WTC11 (cell line): ENCODE measurements around the gene FUT6. TPM values are rescaled to one million over a fixed set of nuclear protein-coding genes. Genes with fewer than 3 reads are reported as not detected.

Experiments
- ATAC-seq: fragments of 200-7000 bp; cut with Tn5 transposase; 2 replicates; pipeline ENCODE4 v1.10.0; 2021; ENCODE audit warnings: mild to moderate bottlenecking, moderate library complexity
- CTCF ChIA-PET: fragments of 300-600 bp; sonication (Branson Sonifier 250); formaldehyde crosslinking; loops from one replicate; lab custom pipeline; 2021; ENCODE audit warnings: antibody characterized with exemption; lab: Charles Lee
- POLR2A ChIA-PET: fragments of 350-600 bp; sonication (Branson Sonifier 250); formaldehyde crosslinking; loops from one replicate; lab custom pipeline; 2021; ENCODE audit warnings: antibody characterized with exemption; lab: Charles Lee
- DNase-seq: peaks from one replicate; pipeline ENCODE4 v3.0.0; 2021; ENCODE audit warnings: low spot score
- H3K27ac Mint-ChIP-seq: 2 replicates; pipeline ENCODE4 v1.8.0; 2021; ENCODE audit warnings: mixed read lengths
- H3K27me3 Mint-ChIP-seq: 2 replicates; pipeline ENCODE4 v1.8.0; 2021; ENCODE audit warnings: low read depth, mild to moderate bottlenecking, moderate library complexity, mixed read lengths
- H3K36me3 Mint-ChIP-seq: 2 replicates; pipeline ENCODE4 v1.8.0; 2021; ENCODE audit warnings: mixed read lengths
- H3K4me1 Mint-ChIP-seq: 2 replicates; pipeline ENCODE4 v1.8.0; 2022; ENCODE audit warnings: mixed read lengths
- H3K4me3 Mint-ChIP-seq: 2 replicates; pipeline ENCODE4 v1.8.0; 2021; ENCODE audit warnings: mild to moderate bottlenecking, moderate library complexity, mixed read lengths
- H3K9me3 Mint-ChIP-seq: 2 replicates; pipeline ENCODE4 v1.8.0; 2021; ENCODE audit warnings: mixed read lengths
- CTCF ChIP-seq: fragments of 200-600 bp; IDR thresholded peaks from 2 replicates; pipeline ENCODE4 v1.8.0; 2022; ENCODE audit warnings: antibody characterized with exemption
- EMX1 ChIP-seq: fragments of 250-450 bp; sonication (Bioruptor Pico); IDR thresholded peaks from 2 replicates; pipeline ENCODE4 v1.8.0; 2021; ENCODE audit warnings: mild to moderate bottlenecking
- IRF2 ChIP-seq: sonication (generic); formaldehyde crosslinking; IDR thresholded peaks from 2 replicates; pipeline ENCODE4 v1.8.0; 2022; ENCODE audit warnings: low read depth, missing genetic modification reagents, borderline replicate concordance
- NFATC4 ChIP-seq: fragments of 250-450 bp; sonication (Bioruptor Pico); IDR thresholded peaks from 2 replicates; pipeline ENCODE4 v1.9.0; 2021; ENCODE audit warnings: mild to moderate bottlenecking
- NFE2L1 ChIP-seq: sonication (generic); formaldehyde crosslinking; IDR thresholded peaks from 2 replicates; pipeline ENCODE4 v1.8.1; 2023; ENCODE audit warnings: missing genetic modification reagents
- NFYB ChIP-seq: sonication (generic); formaldehyde crosslinking; conservative IDR thresholded peaks from 2 replicates; pipeline ENCODE4 v1.8.0; 2022; ENCODE audit warnings: low read depth, missing genetic modification reagents
- OVOL2 ChIP-seq: fragments of 250-450 bp; sonication (Bioruptor Pico); IDR thresholded peaks from 2 replicates; pipeline ENCODE4 v1.9.0; 2021; ENCODE audit warnings: mild to moderate bottlenecking, borderline replicate concordance
- RELA ChIP-seq: sonication (generic); formaldehyde crosslinking; IDR thresholded peaks from 2 replicates; pipeline ENCODE4 v1.8.1; 2022; ENCODE audit warnings: missing genetic modification reagents, mild to moderate bottlenecking, borderline replicate concordance
- USF1 ChIP-seq: sonication (generic); formaldehyde crosslinking; IDR thresholded peaks from 2 replicates; pipeline ENCODE4 v1.8.0; 2022; ENCODE audit warnings: mild to moderate bottlenecking, missing genetic modification reagents
- ZNF219 ChIP-seq: sonication (generic); formaldehyde crosslinking; IDR thresholded peaks from 2 replicates; pipeline ENCODE4 v1.8.0; 2023; ENCODE audit warnings: missing genetic modification reagents, mild to moderate bottlenecking, borderline replicate concordance
- ZNF425 ChIP-seq: fragments of 250-450 bp; sonication (Bioruptor Pico); conservative IDR thresholded peaks from 2 replicates; pipeline ENCODE4 v1.9.0; 2021; ENCODE audit warnings: mild to moderate bottlenecking
- ZNF512 ChIP-seq: sonication (generic); formaldehyde crosslinking; IDR thresholded peaks from 2 replicates; pipeline ENCODE4 v1.8.1; 2022; ENCODE audit warnings: missing genetic modification reagents, borderline replicate concordance
- total RNA-seq: library from RNA; stranded (reverse); gene quantifications from 3 replicates; pipeline ENCODE4 v1.2.3, GENCODE V29; 2021
- TF ChIP-seq, protein P1 (sequence below): sonication (generic); formaldehyde crosslinking; conservative IDR thresholded peaks from 2 replicates; pipeline ENCODE4 v1.8.1; 2022; ENCODE audit warnings: mild to moderate bottlenecking, missing genetic modification reagents
- TF ChIP-seq, protein P2 (sequence below): fragments of 250-450 bp; sonication (Bioruptor Pico); IDR thresholded peaks from 2 replicates; pipeline ENCODE4 v1.9.0; 2021; ENCODE audit warnings: mild to moderate bottlenecking

The FUT6 gene
- total RNA-seq, 1 experiment from 2014 or later: not detected

DNA sequence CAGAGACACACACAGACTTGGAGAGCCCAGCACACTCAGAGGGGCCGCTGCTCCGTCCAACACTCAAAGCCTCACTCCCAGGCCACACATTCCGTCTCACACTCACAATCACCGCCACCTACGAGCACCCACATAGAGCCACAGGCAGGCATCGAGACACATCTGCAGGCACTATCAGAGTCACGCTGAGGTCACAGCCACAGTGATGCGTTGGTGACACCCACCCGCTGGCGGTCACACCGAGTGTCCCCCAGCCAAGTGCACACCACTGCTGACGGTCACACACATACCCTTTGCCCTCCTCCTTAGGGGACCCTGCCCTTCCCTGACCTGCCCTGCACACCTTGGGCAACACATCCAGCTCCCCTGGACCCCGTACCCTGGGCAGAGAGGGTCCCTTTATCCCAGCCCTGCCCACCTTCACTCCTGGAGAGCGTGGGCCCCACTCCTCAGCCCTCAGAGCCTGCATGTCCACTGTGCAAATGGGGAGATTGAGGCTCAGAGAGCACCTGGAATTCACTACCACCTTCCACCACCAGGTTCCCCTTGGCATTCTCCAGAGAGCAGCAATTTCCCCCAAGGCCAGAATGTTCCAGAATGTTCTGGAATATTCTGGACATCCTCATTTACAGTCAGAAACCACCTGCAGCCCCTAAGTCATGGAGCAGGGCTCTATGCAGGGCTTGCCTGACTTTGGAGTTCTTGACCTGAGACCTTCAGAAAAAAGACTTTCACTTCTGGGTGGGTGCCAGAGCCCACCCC, 25.4 kb upstream of the FUT6 start:
- POLR2A ChIA-PET: no interaction called here
- no peaks in the 10 kb centered on the region for H3K4me1 Mint-ChIP-seq
- DNase-seq (no peak), ATAC-seq (no peak)
- 0 out of 2 replicates have a peak overlapping the region, but pooled peaks have one; percentile 11 for H3K27ac Mint-ChIP-seq
- H3K4me3 Mint-ChIP-seq: no peak overlapping the region
- no peaks in the 10 kb centered on the region for H3K9me3 Mint-ChIP-seq
- TF ChIP-seq, protein P1, sequence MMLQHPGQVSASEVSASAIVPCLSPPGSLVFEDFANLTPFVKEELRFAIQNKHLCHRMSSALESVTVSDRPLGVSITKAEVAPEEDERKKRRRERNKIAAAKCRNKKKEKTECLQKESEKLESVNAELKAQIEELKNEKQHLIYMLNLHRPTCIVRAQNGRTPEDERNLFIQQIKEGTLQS (CRISPR knock-in tag): peak; percentile 65; the same call in 1 of the 2 replicates
- no peak for TF ChIP-seq NFYB (CRISPR knock-in tag)
- no peak for TF ChIP-seq RELA (CRISPR knock-in tag)
- TF ChIP-seq NFATC4 (CRISPR knock-in tag): no peak
- TF ChIP-seq OVOL2 (CRISPR knock-in tag): no peak
- TF ChIP-seq ZNF219: no peak
- no peak for TF ChIP-seq IRF2 (CRISPR knock-in tag)
- TF ChIP-seq EMX1: no peak
- no peak for TF ChIP-seq ZNF512 (CRISPR knock-in tag)
- CTCF ChIA-PET: interaction anchor here (0.6 to 0.7 kb wide), 2 partner anchors 37 to 61 kb away, joined by 3 to 5 read pairs; no protein-coding TSS in a partner anchor
- H3K36me3 Mint-ChIP-seq: no peaks in the 10 kb centered on the region
- H3K27me3 Mint-ChIP-seq: peaks cover 9% of the 10 kb centered on the region

DNA sequence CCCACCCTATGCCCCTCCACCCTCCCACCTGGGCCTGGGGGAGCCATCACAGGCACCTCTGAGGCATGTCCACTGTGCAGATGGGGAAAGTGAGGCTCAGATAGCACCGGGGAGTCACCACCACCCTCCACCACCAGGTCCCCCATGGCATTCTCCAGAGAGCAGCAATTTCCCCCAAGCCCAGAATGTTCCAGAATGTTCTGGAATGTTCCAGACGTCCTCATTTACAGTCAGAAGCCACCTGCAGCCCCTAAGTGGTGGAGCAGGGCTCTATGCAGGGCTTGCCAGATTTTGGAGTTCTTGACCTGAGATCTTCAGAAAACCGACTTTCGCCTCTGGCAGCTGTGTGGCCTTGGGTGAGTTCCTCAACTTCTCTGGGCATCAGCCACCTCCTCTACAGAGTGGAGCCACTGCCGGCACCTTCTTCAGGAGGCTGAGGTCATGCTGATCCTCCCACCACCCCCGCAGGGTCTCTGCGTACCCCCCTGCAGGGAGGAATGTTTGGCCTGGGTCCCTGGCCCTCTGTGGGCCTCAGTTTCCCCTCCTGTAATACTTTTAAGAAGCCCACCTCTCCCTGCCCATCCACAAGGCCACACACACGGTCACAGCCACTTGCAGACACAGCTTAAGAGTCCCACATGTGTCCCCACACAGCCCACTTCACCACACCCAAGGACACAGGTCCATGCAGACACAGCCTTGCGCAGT, 24.7 kb upstream of the FUT6 start:
- DNase-seq (no peak), ATAC-seq (no peak)
- ChIA-PET POLR2A (no interaction called here), CTCF (no interaction called here)
- no peak overlapping the region for H3K4me3 Mint-ChIP-seq
- H3K9me3 Mint-ChIP-seq: no peaks in the 10 kb centered on the region
- 0 out of 2 replicates have a peak overlapping the region, but pooled peaks have one; percentile 11 for H3K27ac Mint-ChIP-seq
- TF ChIP-seq NFE2L1 (CRISPR knock-in tag): no peak
- no peaks in the 10 kb centered on the region for H3K4me1 Mint-ChIP-seq
- peaks cover 9% of the 10 kb centered on the region for H3K27me3 Mint-ChIP-seq
- no peaks in the 10 kb centered on the region for H3K36me3 Mint-ChIP-seq

DNA sequence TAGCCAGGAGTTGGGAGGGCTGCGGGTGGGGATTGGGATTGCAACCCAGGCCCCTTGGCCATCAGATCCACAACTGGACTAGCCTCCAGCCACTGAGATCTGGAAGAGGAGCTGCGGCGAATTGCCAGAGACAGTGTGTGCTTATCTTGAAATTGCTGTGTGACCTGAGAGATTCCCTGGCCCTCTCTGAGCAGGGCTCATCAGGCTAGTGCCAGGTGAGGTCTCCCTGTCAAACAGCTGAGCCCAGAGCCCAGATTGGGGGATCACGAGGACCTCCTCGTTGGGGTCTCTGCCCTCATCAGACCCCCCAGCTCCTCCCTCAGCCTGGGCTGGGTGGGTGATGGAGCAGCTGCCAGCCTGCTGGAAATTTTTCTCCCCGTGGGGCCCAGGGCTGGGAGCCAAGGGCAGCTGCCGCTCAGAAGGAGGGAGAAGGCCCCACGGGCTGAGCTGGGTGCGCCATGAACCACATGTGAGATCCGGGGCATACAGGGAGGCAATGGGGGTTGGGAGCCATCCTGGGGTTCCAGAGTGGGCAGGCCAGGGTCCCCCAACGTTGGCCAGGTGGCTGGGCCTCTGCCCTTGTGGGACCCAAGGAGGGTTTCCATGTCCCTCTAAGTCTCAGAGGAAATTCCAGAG, 23.6 kb upstream of the FUT6 start:
- ATAC-seq (no peak), DNase-seq (no peak)
- no peak overlapping the region for H3K4me3 Mint-ChIP-seq
- no peak for TF ChIP-seq CTCF
- H3K36me3 Mint-ChIP-seq: no peaks in the 10 kb centered on the region
- H3K4me1 Mint-ChIP-seq: no peaks in the 10 kb centered on the region
- H3K27me3 Mint-ChIP-seq: peaks cover 9% of the 10 kb centered on the region
- H3K9me3 Mint-ChIP-seq: no peaks in the 10 kb centered on the region
- no peak overlapping the region for H3K27ac Mint-ChIP-seq
- CTCF ChIA-PET: no interaction called here
- POLR2A ChIA-PET: no interaction called here

DNA sequence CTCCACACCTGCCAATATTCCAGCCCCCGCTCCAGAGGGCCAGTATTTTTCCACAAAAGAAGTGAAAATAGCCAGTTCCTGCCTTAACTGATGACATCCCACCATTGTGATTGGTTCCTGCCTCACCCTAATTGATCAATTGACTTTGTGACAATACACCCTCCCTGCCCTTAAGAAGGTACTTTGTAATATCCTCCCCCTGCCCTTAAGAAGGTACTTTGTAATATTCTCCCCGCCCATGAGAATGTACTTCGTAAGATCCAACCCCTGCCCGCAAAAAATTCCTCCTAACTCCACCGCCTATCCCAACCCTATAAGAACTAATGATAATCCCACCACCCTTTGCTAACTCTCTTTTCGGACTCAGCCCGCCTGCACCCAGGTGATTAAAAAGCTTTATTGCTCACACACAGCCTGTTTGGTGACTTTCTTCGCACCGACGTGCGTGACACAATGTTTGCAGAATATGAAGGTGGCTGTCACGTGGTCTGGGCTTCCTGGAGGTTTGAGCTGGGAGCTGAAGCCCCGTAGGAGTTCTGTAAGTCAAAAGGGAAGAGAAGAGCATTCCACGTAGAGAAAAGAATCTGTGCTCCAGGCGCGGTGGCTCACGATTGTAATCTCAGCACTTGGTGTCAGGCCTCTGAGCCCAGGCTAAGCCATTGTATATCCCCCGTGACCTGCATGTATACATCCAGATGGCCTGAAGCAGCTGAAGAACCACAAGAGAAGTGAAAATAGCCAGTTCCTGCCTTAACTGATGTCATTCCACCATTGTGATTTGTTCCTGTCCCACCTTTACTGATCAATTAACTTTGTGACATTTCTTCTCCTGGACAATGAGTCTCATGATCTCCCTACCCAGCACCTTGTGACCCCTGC, 17.9 kb upstream of the FUT6 start:
- no peaks in the 10 kb centered on the region for H3K36me3 Mint-ChIP-seq
- ATAC-seq (no peak), DNase-seq (no peak)
- H3K27ac Mint-ChIP-seq: no peak overlapping the region
- no peaks in the 10 kb centered on the region for H3K9me3 Mint-ChIP-seq
- no peaks in the 10 kb centered on the region for H3K4me1 Mint-ChIP-seq
- ChIA-PET POLR2A (no interaction called here), CTCF (interaction anchor here (3.3 kb wide), 1 partner anchor 53 kb away, joined by 16 read pairs; no protein-coding TSS in a partner anchor)
- no peak overlapping the region for H3K4me3 Mint-ChIP-seq
- peaks cover 9% of the 10 kb centered on the region for H3K27me3 Mint-ChIP-seq
- TF ChIP-seq ZNF425 (CRISPR knock-in tag) (no peak), USF1 (CRISPR knock-in tag) (no peak), NFYB (CRISPR knock-in tag) (no peak), ZNF219 (no peak)
- TF ChIP-seq, protein P2, sequence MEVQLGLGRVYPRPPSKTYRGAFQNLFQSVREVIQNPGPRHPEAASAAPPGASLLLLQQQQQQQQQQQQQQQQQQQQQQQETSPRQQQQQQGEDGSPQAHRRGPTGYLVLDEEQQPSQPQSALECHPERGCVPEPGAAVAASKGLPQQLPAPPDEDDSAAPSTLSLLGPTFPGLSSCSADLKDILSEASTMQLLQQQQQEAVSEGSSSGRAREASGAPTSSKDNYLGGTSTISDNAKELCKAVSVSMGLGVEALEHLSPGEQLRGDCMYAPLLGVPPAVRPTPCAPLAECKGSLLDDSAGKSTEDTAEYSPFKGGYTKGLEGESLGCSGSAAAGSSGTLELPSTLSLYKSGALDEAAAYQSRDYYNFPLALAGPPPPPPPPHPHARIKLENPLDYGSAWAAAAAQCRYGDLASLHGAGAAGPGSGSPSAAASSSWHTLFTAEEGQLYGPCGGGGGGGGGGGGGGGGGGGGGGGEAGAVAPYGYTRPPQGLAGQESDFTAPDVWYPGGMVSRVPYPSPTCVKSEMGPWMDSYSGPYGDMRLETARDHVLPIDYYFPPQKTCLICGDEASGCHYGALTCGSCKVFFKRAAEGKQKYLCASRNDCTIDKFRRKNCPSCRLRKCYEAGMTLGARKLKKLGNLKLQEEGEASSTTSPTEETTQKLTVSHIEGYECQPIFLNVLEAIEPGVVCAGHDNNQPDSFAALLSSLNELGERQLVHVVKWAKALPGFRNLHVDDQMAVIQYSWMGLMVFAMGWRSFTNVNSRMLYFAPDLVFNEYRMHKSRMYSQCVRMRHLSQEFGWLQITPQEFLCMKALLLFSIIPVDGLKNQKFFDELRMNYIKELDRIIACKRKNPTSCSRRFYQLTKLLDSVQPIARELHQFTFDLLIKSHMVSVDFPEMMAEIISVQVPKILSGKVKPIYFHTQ: no peak
